ENCODE results near the gene FGF14.

- TF ChIP-seq CTCF (IDR thresholded peaks at IDR 0.05; ENCODE audit: low read depth, low read length, poor library complexity, severe bottlenecking) (no peak), EZH2phosphoT487 (IDR thresholded peaks at IDR 0.05; ENCODE audit: borderline replicate concordance, low read length) (no peak)
Observed at GRCh38 chr13:101775267-101775666, 626.6 kb downstream of the FGF14 start.

Data from DOHH2 (cell line).